ENCODE measurements around the gene MAP3K6.

GRCh38 chr1:27358038-27358927, 8.5 kb downstream of the MAP3K6 start:
- TF ChIP-seq CTCF (IDR thresholded peaks at IDR 0.05), result no peak
- no peak for TF ChIP-seq POLR2A (IDR thresholded peaks at IDR 0.05)
